Neural progenitor cell (in vitro differentiated cells): ENCODE results near the gene SBF2.

Experiments
- CTCF ChIP-seq: fragments of 200-600 bp; sonication (generic); IDR thresholded peaks from 2 replicates; pipeline ENCODE4 v1.5.1; 2017; ENCODE audit warnings: antibody characterized with exemption, mild to moderate bottlenecking
- EZH2 ChIP-seq: fragments of 200-600 bp; sonication (generic); IDR thresholded peaks from 2 replicates; pipeline ENCODE4 v1.6.1; 2017; ENCODE audit warnings: antibody characterized with exemption, mild to moderate bottlenecking, moderate library complexity
- EZH2phosphoT487 ChIP-seq: fragments of 200-600 bp; sonication (generic); IDR thresholded peaks from 2 replicates; pipeline ENCODE4 v1.6.1; 2017; ENCODE audit warnings: antibody characterized with exemption

GRCh38 chr11:10097615-10098014, 196.4 kb downstream of the SBF2 start:
- TF ChIP-seq CTCF (no peak), EZH2 (no peak), EZH2phosphoT487 (no peak)
